Sigmoid colon (tissue), 3 donors: ENCODE data around the gene MRI1.

Experiments
- POLR2A ChIP-seq, 2 donors: fragments of 450-650 bp; IDR thresholded peaks; one replicate each; pipeline ENCODE4 v1.6.1; 2016; ENCODE audit warnings: antibody characterized with exemption in 2 of 2, mild to moderate bottlenecking in 2 of 2, moderate library complexity in 2 of 2
- TF ChIP-seq, protein P1 (sequence below), 4 experiments: fragments of 450-650 bp in 3 of 4; fragments of 200-600 bp in 1 of 4; IDR thresholded peaks; one replicate each; pipeline ENCODE4 v1.5.1; 2016 to 2019; ENCODE audit warnings: antibody characterized with exemption in 4 of 4, mild to moderate bottlenecking in 3 of 4, moderate library complexity in 2 of 4

DNA sequence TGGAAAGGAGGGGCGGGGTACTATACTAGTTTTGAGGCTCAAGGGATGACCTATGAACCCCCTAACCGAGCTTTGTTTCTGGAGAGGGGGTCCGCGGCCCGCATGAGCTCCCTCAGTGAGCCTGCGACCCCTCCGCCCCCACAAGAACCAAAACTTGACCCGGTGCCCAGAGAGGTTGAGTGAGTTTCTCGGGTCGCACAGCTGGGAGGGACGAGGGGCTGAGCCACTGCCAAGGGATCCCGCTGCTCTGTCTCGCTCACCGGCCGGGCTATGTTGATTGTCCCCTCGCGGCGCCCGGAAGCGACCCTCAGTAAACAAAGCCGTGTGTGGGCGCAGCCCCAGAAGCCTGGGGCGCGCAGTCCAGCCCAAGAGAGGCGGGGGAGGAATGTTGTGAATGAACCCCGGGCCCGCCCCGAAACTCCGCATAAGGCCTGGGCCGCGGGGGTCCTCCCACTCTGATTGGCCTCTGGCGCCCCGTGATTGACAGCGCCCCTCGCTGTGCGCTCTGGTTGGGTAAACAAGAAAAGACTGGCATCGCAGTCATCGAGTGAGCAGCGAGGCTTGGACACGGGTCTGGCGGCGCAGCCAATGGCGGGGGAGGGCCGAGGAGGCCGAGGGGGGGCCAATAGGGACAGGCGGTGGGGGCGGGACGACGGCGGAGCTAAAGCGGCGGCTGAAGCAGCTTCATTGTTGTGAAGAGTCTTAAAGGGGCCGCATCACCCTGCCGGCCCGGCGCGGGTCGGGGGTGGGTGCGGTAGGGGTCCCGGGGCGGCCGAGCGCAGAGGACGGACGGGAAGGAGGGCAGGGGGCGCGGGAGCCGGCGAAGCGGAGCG, 30.7 kb downstream of the MRI1 start, which contains the start of gene ZSWIM4:
- TF ChIP-seq POLR2A (IDR thresholded peaks at IDR 0.05), result peak; percentile 12 to 37
- TF ChIP-seq, protein P1, sequence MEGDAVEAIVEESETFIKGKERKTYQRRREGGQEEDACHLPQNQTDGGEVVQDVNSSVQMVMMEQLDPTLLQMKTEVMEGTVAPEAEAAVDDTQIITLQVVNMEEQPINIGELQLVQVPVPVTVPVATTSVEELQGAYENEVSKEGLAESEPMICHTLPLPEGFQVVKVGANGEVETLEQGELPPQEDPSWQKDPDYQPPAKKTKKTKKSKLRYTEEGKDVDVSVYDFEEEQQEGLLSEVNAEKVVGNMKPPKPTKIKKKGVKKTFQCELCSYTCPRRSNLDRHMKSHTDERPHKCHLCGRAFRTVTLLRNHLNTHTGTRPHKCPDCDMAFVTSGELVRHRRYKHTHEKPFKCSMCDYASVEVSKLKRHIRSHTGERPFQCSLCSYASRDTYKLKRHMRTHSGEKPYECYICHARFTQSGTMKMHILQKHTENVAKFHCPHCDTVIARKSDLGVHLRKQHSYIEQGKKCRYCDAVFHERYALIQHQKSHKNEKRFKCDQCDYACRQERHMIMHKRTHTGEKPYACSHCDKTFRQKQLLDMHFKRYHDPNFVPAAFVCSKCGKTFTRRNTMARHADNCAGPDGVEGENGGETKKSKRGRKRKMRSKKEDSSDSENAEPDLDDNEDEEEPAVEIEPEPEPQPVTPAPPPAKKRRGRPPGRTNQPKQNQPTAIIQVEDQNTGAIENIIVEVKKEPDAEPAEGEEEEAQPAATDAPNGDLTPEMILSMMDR (IDR thresholded peaks at IDR 0.05), result no peak
